Activated CD4-positive, alpha-beta T cell treated with anti-CD3 and anti-CD28 coated beads for 4 hours (primary cell): ENCODE results near the gene DST.

Experiments
- DNase-seq, 2 donors: peaks; one replicate each; pipeline ENCODE4 v3.0.0-alpha.2; 2020

Gene DST

GRCh38 chr6:56424542-56425083 lies 218.1 kb downstream of the DST start:
- no peak for DNase-seq

GRCh38 chr6:56424064-56424463 lies 218.6 kb downstream of the DST start:
- no peak for DNase-seq

- DNase-seq, result no peak
These were observed 222.4 kb downstream of the DST start for GRCh38 chr6:56420296-56420695.

- DNase-seq, result no peak
These were observed 223.5 kb downstream of the DST start for GRCh38 chr6:56419191-56419590.

GRCh38 chr6:56417823-56418222 lies 224.9 kb downstream of the DST start:
- DNase-seq, result no peak

GRCh38 chr6:56416247-56416646 lies 226.4 kb downstream of the DST start:
- no peak for DNase-seq

- no peak for DNase-seq
These were observed 233.7 kb downstream of the DST start for GRCh38 chr6:56408976-56409375.
